ENCODE results near the gene KRT85. TPM values are rescaled to one million over a fixed set of nuclear protein-coding genes. Genes with fewer than 3 reads are reported as not detected.
"Not testable (repeated sequence)": the region's sequence is repeated elsewhere in the genome, so short reads cannot be mapped to it uniquely, and the experiment has no call there.

The KRT85 gene
- total and polyA plus RNA-seq, 2 donors: 0.24 to 0.59 TPM

GRCh38 chr12:52350021-52350620 is 17.2 kb downstream of the KRT85 start:
- DNase-seq (ENCODE audit: low read depth in 6 of 9, low spot score in 9 of 9): no peak
- WGBS: 97% methylated on average over 8 of the region's 8 CpGs
- Histone ChIP-seq H3K9me3 (ENCODE audit: control insufficient read depth in 2 of 2, insufficient read depth in 1 of 2, low read length in 1 of 2) (no peaks in the 10 kb centered on the region), H3K4me1 (ENCODE audit: control insufficient read depth in 2 of 2, insufficient read depth in 2 of 2, low read length in 2 of 2) (peaks cover 0 to 6% of the 10 kb centered on the region in 2 donors), H3K4me3 (ENCODE audit: low read length in 2 of 2) (no peak overlapping the region), H3K36me3 (ENCODE audit: control insufficient read depth in 2 of 2, insufficient read depth in 2 of 2, low read length in 1 of 2) (no peaks in the 10 kb centered on the region), H3K27ac (ENCODE audit: low read depth in 1 of 2, low read length in 1 of 2) (no peak overlapping the region), H3K27me3 (ENCODE audit: control insufficient read depth in 2 of 2, insufficient read depth in 1 of 2, low read length in 1 of 2) (peaks cover 0 to 16% of the 10 kb centered on the region in 2 donors)

DNA sequence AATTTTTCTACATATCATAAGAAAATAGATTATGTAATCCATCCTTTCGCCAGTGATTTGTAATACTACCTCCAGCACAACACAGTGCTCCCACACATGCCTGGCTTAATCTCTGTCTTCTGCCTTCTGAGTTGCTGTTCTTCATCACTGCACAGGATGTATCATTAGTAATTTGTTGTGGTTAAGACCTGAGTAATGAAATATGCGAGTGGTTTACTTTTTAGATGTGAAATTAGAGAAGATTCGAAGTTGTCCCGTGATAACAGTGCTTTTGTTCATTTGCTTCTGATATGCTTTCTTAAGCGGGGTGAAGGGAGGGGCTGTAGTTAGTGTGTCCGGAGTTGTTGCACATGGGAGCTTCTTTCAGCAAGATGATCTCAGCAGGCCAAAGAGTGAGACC is 18.1 kb downstream of the KRT85 start:
- Histone ChIP-seq H3K4me1 (ENCODE audit: control insufficient read depth in 2 of 2, insufficient read depth in 2 of 2, low read length in 2 of 2) (peaks cover 0 to 6% of the 10 kb centered on the region in 2 donors), H3K9me3 (ENCODE audit: control insufficient read depth in 2 of 2, insufficient read depth in 1 of 2, low read length in 1 of 2) (no peaks in the 10 kb centered on the region), H3K27ac (ENCODE audit: low read depth in 1 of 2, low read length in 1 of 2) (no peak overlapping the region), H3K4me3 (ENCODE audit: low read length in 2 of 2) (no peak overlapping the region), H3K36me3 (ENCODE audit: control insufficient read depth in 2 of 2, insufficient read depth in 2 of 2, low read length in 1 of 2) (no peaks in the 10 kb centered on the region), H3K27me3 (ENCODE audit: control insufficient read depth in 2 of 2, insufficient read depth in 1 of 2, low read length in 1 of 2) (peaks cover 0 to 16% of the 10 kb centered on the region in 2 donors)
- no peak for DNase-seq (ENCODE audit: low read depth in 6 of 9, low spot score in 9 of 9)
- WGBS: 91% methylated on average over 6 of the region's 6 CpGs

DNA sequence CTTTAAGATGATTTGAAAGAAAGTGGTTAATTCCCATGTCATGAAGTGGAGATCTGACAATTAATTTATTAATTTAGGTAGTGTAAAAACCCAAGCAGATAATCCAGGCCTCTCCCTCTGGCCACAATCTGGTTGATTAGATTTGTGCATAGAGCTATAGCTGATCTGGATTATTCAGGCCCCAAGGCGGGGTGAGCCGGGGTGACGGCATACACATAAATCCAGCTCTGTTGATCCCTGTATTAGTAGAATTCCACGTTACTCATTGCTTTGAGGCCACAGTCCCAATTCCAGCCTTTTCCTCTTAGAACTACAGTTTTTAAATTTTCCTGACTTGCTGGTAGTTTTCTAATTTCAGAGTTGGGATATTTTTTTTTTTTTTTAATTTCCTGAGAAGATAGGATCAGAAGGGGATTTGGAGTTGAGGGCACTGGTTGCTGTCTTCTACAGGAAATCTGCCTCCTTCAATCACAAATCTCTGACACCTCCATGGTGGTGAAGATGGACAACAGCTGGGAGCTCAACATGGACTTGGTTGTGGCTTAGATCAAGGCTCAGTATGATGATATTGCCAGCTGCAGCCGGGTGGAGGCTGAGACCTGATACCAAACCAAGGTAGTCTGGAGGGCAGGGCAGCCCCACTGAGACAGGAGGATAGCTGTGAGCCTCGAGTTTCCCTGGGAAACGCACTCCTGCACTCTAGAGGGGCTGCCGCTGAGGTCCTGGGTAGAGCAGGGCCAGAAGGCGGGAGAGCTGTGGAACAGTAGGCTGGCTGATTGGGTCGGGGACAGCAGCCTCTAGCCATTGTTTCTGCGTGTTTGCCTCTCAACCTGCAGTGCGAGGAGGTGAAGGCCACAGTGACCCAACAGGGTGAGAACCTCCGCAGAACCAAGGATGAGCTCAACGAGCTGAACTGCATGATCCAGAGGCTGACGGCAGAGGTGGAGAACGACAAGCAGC is 19.4 kb downstream of the KRT85 start:
- WGBS: 85% methylated on average over 16 of the region's 16 CpGs
- Histone ChIP-seq H3K27me3 (ENCODE audit: control insufficient read depth in 2 of 2, insufficient read depth in 1 of 2, low read length in 1 of 2) (peaks cover 0 to 16% of the 10 kb centered on the region in 2 donors), H3K4me1 (ENCODE audit: control insufficient read depth in 2 of 2, insufficient read depth in 2 of 2, low read length in 2 of 2) (peaks cover 0 to 6% of the 10 kb centered on the region in 2 donors), H3K9me3 (ENCODE audit: control insufficient read depth in 2 of 2, insufficient read depth in 1 of 2, low read length in 1 of 2) (no peaks in the 10 kb centered on the region), H3K4me3 (ENCODE audit: low read length in 2 of 2) (no peak overlapping the region), H3K27ac (ENCODE audit: low read depth in 1 of 2, low read length in 1 of 2) (no peak overlapping the region), H3K36me3 (ENCODE audit: control insufficient read depth in 2 of 2, insufficient read depth in 2 of 2, low read length in 1 of 2) (no peaks in the 10 kb centered on the region)
- no peak for DNase-seq (ENCODE audit: low read depth in 6 of 9, low spot score in 9 of 9)

- WGBS: 89% methylated on average over 9 of the region's 9 CpGs
- H3K36me3 ChIP-seq (ENCODE audit: control insufficient read depth in 2 of 2, insufficient read depth in 2 of 2, low read length in 1 of 2): no peaks in the 10 kb centered on the region
- no peak for DNase-seq (ENCODE audit: low read depth in 6 of 9, low spot score in 9 of 9)
- peaks cover 0 to 4% of the 10 kb centered on the region in 2 donors for H3K4me1 ChIP-seq (ENCODE audit: control insufficient read depth in 2 of 2, insufficient read depth in 2 of 2, low read length in 2 of 2)
- no peaks in the 10 kb centered on the region for H3K9me3 ChIP-seq (ENCODE audit: control insufficient read depth in 2 of 2, insufficient read depth in 1 of 2, low read length in 1 of 2)
- H3K27ac ChIP-seq (ENCODE audit: low read depth in 1 of 2, low read length in 1 of 2): no peak overlapping the region
- H3K27me3 ChIP-seq (ENCODE audit: control insufficient read depth in 2 of 2, insufficient read depth in 1 of 2, low read length in 1 of 2): peaks cover 0 to 19% of the 10 kb centered on the region in 2 donors
- H3K4me3 ChIP-seq (ENCODE audit: low read length in 2 of 2): no peak overlapping the region
These were observed 20.3 kb downstream of the KRT85 start for GRCh38 chr12:52347016-52347415.

- WGBS: 69% methylated on average over 4 of the region's 4 CpGs
- H3K36me3 ChIP-seq (ENCODE audit: control insufficient read depth in 2 of 2, insufficient read depth in 2 of 2, low read length in 1 of 2): no peaks in the 10 kb centered on the region
- no peak for DNase-seq (ENCODE audit: low read depth in 6 of 9, low spot score in 9 of 9)
- H3K4me3 ChIP-seq (ENCODE audit: low read length in 2 of 2): no peak overlapping the region
- no peak overlapping the region for H3K27ac ChIP-seq (ENCODE audit: low read depth in 1 of 2, low read length in 1 of 2)
- no peaks in the 10 kb centered on the region for H3K9me3 ChIP-seq (ENCODE audit: control insufficient read depth in 2 of 2, insufficient read depth in 1 of 2, low read length in 1 of 2)
- H3K27me3 ChIP-seq (ENCODE audit: control insufficient read depth in 2 of 2, insufficient read depth in 1 of 2, low read length in 1 of 2): peaks cover 0 to 19% of the 10 kb centered on the region in 2 donors
- peaks cover 0 to 2% of the 10 kb centered on the region in 2 donors for H3K4me1 ChIP-seq (ENCODE audit: control insufficient read depth in 2 of 2, insufficient read depth in 2 of 2, low read length in 2 of 2)
These were observed 20.7 kb downstream of the KRT85 start for GRCh38 chr12:52346593-52346992.

DNA sequence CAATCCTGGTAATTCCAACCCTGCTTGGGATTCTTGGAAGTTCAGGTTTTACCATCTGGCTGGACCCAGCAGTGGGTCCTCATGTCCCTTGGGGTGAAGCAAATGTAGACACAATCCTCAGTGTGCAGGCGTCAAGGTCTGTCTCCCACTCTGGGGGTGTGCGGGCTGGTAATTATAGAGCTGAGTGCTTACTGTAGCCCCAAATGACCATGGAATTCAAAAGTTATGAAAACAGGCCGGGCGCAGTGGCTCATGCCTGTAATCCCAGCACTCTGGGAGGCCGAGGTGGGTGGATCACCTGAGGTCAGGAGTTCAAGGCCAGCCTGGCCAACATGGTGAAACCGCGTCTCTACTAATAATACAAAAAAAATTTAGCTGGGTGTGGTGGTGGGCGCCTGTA is 22.2 kb downstream of the KRT85 start:
- not testable (repeated sequence) for H3K4me3 ChIP-seq (ENCODE audit: low read length in 2 of 2); H3K36me3 ChIP-seq (ENCODE audit: control insufficient read depth in 2 of 2, insufficient read depth in 2 of 2, low read length in 1 of 2); H3K27ac ChIP-seq (ENCODE audit: low read depth in 1 of 2, low read length in 1 of 2); H3K9me3 ChIP-seq (ENCODE audit: control insufficient read depth in 2 of 2, insufficient read depth in 1 of 2, low read length in 1 of 2); DNase-seq (ENCODE audit: low read depth in 6 of 9, low spot score in 9 of 9); H3K4me1 ChIP-seq (ENCODE audit: control insufficient read depth in 2 of 2, insufficient read depth in 2 of 2, low read length in 2 of 2)
- H3K27me3 ChIP-seq (ENCODE audit: control insufficient read depth in 2 of 2, insufficient read depth in 1 of 2, low read length in 1 of 2): peaks cover 0 to 15% of the 10 kb centered on the region in 2 donors
- 96% methylated on average over 8 of the region's 8 CpGs for WGBS

DNA sequence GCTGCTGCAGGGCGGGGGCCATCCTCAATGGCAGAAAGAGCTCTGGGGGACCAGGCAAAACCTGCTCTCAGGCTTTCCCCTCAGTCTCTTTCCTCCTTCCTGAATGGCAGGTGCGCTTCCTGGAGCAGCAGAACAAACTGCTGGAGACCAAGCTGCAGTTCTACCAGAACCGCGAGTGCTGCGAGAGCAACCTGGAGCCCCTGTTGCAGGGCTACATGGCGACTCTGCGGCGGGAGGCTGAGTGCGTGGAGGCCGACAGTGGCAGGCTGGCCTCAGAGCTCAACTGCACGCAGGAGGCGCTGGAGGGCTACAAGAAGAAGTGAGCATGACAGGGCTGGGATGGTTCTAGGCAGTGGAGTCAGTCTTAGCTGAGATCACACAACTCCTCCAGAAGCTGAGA is 23.2 kb downstream of the KRT85 start:
- WGBS: 98% methylated on average over 12 of the region's 12 CpGs
- no peaks in the 10 kb centered on the region for H3K9me3 ChIP-seq (ENCODE audit: control insufficient read depth in 2 of 2, insufficient read depth in 1 of 2, low read length in 1 of 2)
- H3K27ac ChIP-seq (ENCODE audit: low read depth in 1 of 2, low read length in 1 of 2): no peak overlapping the region
- DNase-seq (ENCODE audit: low read depth in 6 of 9, low spot score in 9 of 9): no peak
- H3K36me3 ChIP-seq (ENCODE audit: control insufficient read depth in 2 of 2, insufficient read depth in 2 of 2, low read length in 1 of 2): no peaks in the 10 kb centered on the region
- no peaks in the 10 kb centered on the region for H3K4me1 ChIP-seq (ENCODE audit: control insufficient read depth in 2 of 2, insufficient read depth in 2 of 2, low read length in 2 of 2)
- no peak overlapping the region for H3K4me3 ChIP-seq (ENCODE audit: low read length in 2 of 2)
- H3K27me3 ChIP-seq (ENCODE audit: control insufficient read depth in 2 of 2, insufficient read depth in 1 of 2, low read length in 1 of 2): peaks cover 0 to 11% of the 10 kb centered on the region in 2 donors

DNA sequence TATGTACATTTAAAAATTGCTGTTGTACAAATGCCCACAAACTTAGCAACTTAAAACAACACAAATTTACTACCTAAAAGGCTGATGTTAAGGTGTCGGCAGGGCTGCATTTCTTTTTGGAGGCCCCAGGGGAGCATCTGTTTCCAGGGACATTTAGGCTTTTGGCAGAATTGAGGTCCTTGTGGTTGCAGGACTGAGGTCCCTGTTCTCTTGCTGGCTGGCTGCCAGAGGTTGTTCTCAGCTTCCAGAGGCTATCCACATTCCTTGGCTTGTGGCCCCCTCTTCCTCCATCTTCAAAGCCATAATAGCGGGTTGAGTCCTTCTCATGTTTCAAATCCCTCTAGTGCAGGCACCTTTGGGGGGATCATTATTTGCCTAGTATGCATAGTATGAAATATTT is 23.7 kb downstream of the KRT85 start:
- no peaks in the 10 kb centered on the region for H3K4me1 ChIP-seq (ENCODE audit: control insufficient read depth in 2 of 2, insufficient read depth in 2 of 2, low read length in 2 of 2)
- peaks cover 0 to 11% of the 10 kb centered on the region in 2 donors for H3K27me3 ChIP-seq (ENCODE audit: control insufficient read depth in 2 of 2, insufficient read depth in 1 of 2, low read length in 1 of 2)
- no peak overlapping the region for H3K27ac ChIP-seq (ENCODE audit: low read depth in 1 of 2, low read length in 1 of 2)
- no peak for DNase-seq (ENCODE audit: low read depth in 6 of 9, low spot score in 9 of 9)
- no peaks in the 10 kb centered on the region for H3K36me3 ChIP-seq (ENCODE audit: control insufficient read depth in 2 of 2, insufficient read depth in 2 of 2, low read length in 1 of 2)
- H3K4me3 ChIP-seq (ENCODE audit: low read length in 2 of 2): no peak overlapping the region
- H3K9me3 ChIP-seq (ENCODE audit: control insufficient read depth in 2 of 2, insufficient read depth in 1 of 2, low read length in 1 of 2): no peaks in the 10 kb centered on the region
- 71% methylated on average over 2 of the region's 2 CpGs for WGBS

DNA sequence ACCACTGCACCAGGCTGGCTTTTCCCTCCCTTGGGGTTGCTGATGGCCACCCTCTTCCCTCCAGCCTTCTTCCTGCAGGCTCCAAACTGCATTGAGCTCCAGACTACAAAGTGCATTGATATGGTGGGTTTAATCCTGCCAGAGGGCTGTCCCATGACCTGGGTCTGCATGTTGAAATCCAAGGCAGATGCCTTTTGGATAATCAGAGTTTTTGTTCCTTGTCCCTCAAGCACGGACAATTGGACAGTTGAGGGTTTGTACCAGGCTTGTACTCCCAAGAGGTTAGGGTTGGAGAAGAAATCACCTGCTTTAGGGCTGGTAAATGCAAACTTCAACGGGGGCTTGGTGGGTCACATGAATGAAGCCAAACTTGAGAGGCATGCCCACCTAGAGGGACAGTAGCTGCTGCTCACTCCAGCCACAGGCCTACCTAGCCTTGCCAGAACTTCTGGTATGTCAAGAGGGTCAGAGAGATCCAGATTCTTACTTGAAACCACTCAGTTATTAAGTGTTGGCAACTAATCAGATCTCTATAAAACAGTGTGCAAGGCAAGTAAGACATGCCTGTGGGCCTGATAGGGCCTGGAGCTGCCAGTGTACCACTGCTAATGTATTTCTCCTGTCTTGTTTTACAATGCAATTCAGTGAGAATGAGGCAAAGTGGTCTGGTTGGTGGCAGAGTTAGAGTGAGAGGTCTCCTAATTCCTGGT is 24.3 kb downstream of the KRT85 start:
- no peak overlapping the region for H3K4me3 ChIP-seq (ENCODE audit: low read length in 2 of 2)
- no peaks in the 10 kb centered on the region for H3K9me3 ChIP-seq (ENCODE audit: control insufficient read depth in 2 of 2, insufficient read depth in 1 of 2, low read length in 1 of 2)
- no peaks in the 10 kb centered on the region for H3K36me3 ChIP-seq (ENCODE audit: control insufficient read depth in 2 of 2, insufficient read depth in 2 of 2, low read length in 1 of 2)
- no peak overlapping the region for H3K27ac ChIP-seq (ENCODE audit: low read depth in 1 of 2, low read length in 1 of 2)
- H3K27me3 ChIP-seq (ENCODE audit: control insufficient read depth in 2 of 2, insufficient read depth in 1 of 2, low read length in 1 of 2): peaks cover 0 to 8% of the 10 kb centered on the region in 2 donors
- WGBS: 92% methylated on average over 2 of the region's 2 CpGs
- DNase-seq (ENCODE audit: low read depth in 6 of 9, low spot score in 9 of 9): no peak
- H3K4me1 ChIP-seq (ENCODE audit: control insufficient read depth in 2 of 2, insufficient read depth in 2 of 2, low read length in 2 of 2): no peaks in the 10 kb centered on the region

Data from thymus (tissue), 11 donors.